Lower lobe of right lung (tissue), 2 donors: ENCODE results near the gene NCOA3. TPM values are rescaled to one million over a fixed set of nuclear protein-coding genes. Genes with fewer than 3 reads are reported as not detected.
"Not testable (repeated sequence)": the region's sequence is repeated elsewhere in the genome, so short reads cannot be mapped to it uniquely, and the experiment has no call there.

Source experiments
- ATAC-seq, 2 donors: fragments of 200-7000 bp; cut with Tn5 transposase; one replicate each; pipeline ENCODE4 v1.9.1; 2020 to 2022; ENCODE audit warnings: mild to moderate bottlenecking in 2 of 2, moderate library complexity in 2 of 2
- DNase-seq: peaks from one replicate; pipeline ENCODE4 v3.0.0-alpha.2; 2020
- H3K27ac ChIP-seq: fragments of 200-600 bp; one replicate; pipeline ENCODE4 v1.8.0; 2022
- H3K27me3 ChIP-seq: fragments of 200-600 bp; one replicate; pipeline ENCODE4 v1.8.0; 2022; ENCODE audit warnings: low read depth
- H3K36me3 ChIP-seq: fragments of 200-600 bp; one replicate; pipeline ENCODE4 v1.8.0; 2022; ENCODE audit warnings: mild to moderate bottlenecking
- H3K4me1 ChIP-seq: fragments of 200-600 bp; one replicate; pipeline ENCODE4 v1.8.0; 2022
- H3K4me3 ChIP-seq: fragments of 200-600 bp; one replicate; pipeline ENCODE4 v1.8.0; 2022; ENCODE audit warnings: mild to moderate bottlenecking
- H3K9me3 ChIP-seq: fragments of 200-600 bp; one replicate; pipeline ENCODE4 v1.8.0; 2022
- intact Hi-C: fragments of 100-400 bp; cut with DNase I; formaldehyde crosslinking; loops from one replicate; pipeline ENCODE4 v1.11.0; 2022
- total RNA-seq: library from RNA; stranded (reverse); fragmentation: NEBNext Ultra II Directional; extraction: Animal tissue kit (Norgen Biotek cat#: 25700); gene quantifications from one replicate; pipeline ENCODE4 v1.2.1, GENCODE V29; 2021
- TF ChIP-seq, protein P1 (sequence below): fragments of 200-600 bp; IDR thresholded peaks from one replicate; pipeline ENCODE4 v1.8.0; 2022; ENCODE audit warnings: antibody characterized with exemption, mild to moderate bottlenecking
- donor health status: DM: no; HTN: yes; CAD: no; lungs with severe emphysema.

NCOA3 gene
- total RNA-seq, 1 donor from 2014 or later = 42.1 TPM

DNA sequence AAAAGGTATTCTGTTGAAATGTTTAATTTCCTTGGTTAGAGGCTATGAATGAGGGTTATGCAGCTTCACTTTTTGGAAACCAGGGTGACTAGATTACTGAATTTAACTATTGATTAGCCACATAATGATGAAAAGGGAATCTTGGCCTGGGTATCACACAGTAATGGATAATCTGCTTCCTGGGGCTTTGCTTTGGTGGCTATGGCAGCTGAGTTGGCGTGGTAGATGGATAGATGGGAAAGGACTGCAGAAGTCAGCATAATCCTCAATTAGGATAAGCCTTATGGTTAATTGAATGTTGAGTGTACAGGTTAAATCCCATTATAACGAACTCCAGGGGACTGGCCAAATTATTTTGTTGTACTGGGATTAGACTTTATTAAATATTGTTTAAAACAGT is 5.2 kb downstream of the NCOA3 start:
- no peaks in the 10 kb centered on the region for H3K27me3 ChIP-seq

DNA sequence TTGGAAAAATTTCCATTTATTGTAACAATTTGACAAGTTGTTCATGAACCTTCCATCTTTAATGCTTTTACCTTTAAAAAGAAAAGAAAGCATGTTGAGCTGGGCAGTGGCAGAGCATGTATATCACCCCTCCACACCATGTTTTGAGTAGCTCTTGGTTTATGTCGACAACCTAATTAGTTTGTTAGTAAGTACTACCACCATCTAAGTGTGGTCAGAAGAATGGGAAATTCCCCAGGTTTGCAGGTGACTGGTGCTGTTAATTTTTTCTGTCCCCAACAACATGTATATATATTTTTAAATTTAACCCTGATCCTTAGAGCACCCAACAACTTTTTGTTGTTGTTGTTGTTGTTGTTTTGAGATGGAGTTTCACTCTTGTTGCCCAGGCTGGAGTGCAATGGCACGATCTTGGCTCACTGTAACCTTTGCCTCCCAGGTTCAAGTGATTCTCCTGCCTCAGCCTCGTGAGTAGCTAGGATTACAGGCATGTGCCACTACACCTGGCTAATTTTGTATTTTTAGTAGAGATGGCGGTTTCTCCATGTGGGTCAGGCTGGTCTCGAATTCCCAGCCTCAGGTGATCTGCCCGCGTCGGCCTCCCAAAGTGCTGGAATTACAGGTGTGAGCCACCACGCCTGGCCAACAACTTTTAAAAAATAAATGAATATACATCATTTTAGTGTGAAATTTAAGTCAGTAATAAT is 5.7 kb downstream of the NCOA3 start:
- H3K4me1 ChIP-seq = peaks cover 35% of the 10 kb centered on the region
- H3K27ac ChIP-seq, DNase-seq, intact Hi-C loops, H3K4me3 ChIP-seq, H3K27me3 ChIP-seq, ATAC-seq, H3K36me3 ChIP-seq, H3K9me3 ChIP-seq: not testable (repeated sequence)

More for the DNA sequence above, 5.2 kb downstream of the NCOA3 start:
- intact Hi-C loops = no loop called here
- peaks cover 35% of the 10 kb centered on the region for H3K4me1 ChIP-seq
- ATAC-seq (no peak), DNase-seq (no peak)
- H3K36me3 ChIP-seq = no peaks in the 10 kb centered on the region
- TF ChIP-seq, protein P1, sequence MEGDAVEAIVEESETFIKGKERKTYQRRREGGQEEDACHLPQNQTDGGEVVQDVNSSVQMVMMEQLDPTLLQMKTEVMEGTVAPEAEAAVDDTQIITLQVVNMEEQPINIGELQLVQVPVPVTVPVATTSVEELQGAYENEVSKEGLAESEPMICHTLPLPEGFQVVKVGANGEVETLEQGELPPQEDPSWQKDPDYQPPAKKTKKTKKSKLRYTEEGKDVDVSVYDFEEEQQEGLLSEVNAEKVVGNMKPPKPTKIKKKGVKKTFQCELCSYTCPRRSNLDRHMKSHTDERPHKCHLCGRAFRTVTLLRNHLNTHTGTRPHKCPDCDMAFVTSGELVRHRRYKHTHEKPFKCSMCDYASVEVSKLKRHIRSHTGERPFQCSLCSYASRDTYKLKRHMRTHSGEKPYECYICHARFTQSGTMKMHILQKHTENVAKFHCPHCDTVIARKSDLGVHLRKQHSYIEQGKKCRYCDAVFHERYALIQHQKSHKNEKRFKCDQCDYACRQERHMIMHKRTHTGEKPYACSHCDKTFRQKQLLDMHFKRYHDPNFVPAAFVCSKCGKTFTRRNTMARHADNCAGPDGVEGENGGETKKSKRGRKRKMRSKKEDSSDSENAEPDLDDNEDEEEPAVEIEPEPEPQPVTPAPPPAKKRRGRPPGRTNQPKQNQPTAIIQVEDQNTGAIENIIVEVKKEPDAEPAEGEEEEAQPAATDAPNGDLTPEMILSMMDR = no peak
- no peaks in the 10 kb centered on the region for H3K9me3 ChIP-seq
- H3K27ac ChIP-seq = no peak overlapping the region
- no peak overlapping the region for H3K4me3 ChIP-seq

DNA sequence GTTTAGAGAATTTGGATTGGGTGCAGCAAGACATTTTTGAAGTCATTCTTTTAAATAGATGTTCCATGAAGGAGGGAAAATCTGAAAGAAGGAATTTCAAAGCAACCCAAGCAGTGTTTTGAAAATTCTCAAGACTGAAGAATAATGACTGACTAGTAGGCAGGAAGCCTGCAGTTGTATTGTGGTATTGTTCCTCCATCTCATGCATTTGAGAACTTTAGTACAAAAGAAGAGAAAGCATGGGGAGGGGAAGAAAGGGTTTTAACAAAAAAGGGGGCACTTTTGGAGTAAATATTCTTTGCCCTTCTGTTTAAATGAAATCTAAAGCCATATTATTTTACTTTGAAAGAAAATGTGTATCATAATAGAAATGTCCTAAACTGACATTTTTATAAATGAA is 6.6 kb downstream of the NCOA3 start:
- intact Hi-C loops = no loop called here
- peaks cover 33% of the 10 kb centered on the region for H3K4me1 ChIP-seq
- TF ChIP-seq, protein P1 = no peak

DNA sequence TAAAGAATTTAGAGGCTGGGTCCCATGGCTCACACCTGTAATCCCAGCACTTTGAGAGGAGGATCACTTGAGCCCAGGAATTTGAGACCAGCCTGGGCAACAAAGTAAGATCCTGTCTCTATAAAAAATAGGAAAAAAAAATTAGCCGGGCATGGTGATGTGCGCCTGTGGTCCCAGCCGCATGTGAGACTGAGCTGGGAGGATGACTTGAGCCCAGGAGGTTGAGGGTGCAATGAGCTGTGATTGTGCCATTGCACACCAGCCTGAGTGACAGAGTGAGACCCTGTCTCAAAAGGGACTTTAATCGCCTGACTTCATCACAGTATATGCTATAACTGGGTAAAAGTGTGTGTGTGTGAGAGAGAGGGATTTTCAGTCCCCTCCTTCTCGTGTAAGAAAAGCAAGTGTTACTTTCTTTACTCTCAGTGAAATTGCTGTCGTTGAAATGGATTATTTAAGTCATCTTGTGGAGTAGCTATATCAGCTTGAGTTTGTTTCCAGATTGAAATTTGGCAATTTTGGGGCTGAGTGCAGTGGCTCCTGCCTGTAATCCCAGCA is 7.5 kb downstream of the NCOA3 start:
- Histone ChIP-seq H3K27me3 (no peaks in the 10 kb centered on the region), H3K9me3 (no peaks in the 10 kb centered on the region), H3K27ac (no peak overlapping the region), H3K4me1 (peaks cover 24% of the 10 kb centered on the region), H3K4me3 (no peak overlapping the region), H3K36me3 (no peaks in the 10 kb centered on the region)
- intact Hi-C loops = no loop called here
- TF ChIP-seq, protein P1 = no peak
- ATAC-seq (no peak), DNase-seq (no peak)

More for the DNA sequence above, 6.6 kb downstream of the NCOA3 start:
- Histone ChIP-seq H3K27ac (no peak overlapping the region), H3K36me3 (no peaks in the 10 kb centered on the region), H3K4me3 (no peak overlapping the region), H3K9me3 (no peaks in the 10 kb centered on the region), H3K27me3 (no peaks in the 10 kb centered on the region)
- ATAC-seq (no peak), DNase-seq (no peak)

DNA sequence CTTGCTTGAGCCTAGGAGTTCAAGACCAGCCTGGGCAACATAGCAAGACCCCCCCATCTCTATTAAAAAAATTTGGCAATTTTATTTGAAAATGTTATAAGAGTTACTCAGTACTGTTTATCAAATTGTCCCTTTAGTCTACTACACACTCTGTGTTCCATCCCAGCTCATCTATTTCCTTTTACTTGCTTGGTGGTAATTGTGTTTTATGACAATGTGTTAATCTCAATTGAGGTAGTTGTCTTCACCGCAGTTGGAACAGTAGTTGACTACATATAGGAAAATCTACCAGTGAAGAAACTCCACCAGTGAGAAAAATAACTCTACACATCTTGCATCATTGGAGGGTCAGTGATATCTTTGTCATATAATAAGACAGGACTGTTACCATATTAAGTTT is 8.0 kb downstream of the NCOA3 start:
- Histone ChIP-seq H3K27ac (no peak overlapping the region), H3K9me3 (no peaks in the 10 kb centered on the region), H3K4me3 (no peak overlapping the region), H3K27me3 (no peaks in the 10 kb centered on the region), H3K36me3 (no peaks in the 10 kb centered on the region), H3K4me1 (peaks cover 21% of the 10 kb centered on the region)
- DNase-seq (no peak), ATAC-seq (no peak)
- TF ChIP-seq, protein P1 = no peak
- intact Hi-C loops = no loop called here

DNA sequence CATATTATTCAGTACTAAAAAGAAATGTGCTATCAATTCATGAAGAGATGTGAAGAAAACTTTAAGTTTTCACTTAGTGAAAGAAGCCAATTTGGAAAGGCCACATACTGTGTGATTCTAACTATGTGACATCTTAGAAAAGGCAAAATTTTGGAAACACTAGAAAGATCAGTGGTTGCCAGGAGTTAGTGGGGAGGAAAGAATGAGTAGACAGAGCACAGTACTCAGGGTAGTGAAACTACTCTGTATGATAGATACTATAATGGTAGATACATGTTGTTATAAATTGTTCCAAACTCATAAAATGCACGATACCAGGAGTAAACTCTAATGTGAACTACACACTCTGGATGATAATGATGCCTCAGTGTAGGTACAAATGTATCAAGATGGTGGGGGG is 14.2 kb downstream of the NCOA3 start:
- Histone ChIP-seq H3K27me3 (no peaks in the 10 kb centered on the region), H3K27ac (no peak overlapping the region), H3K36me3 (peaks cover 8% of the 10 kb centered on the region), H3K9me3 (peaks cover 6% of the 10 kb centered on the region), H3K4me1 (no peaks in the 10 kb centered on the region), H3K4me3 (no peak overlapping the region)
- DNase-seq (no peak), ATAC-seq (no peak)
- TF ChIP-seq, protein P1 = no peak
- intact Hi-C loops = no loop called here
